Stomach (tissue), 9 donors: ENCODE data around the gene HOXD8. TPM values are rescaled to one million over a fixed set of nuclear protein-coding genes. Genes with fewer than 3 reads are reported as not detected.

Source experiments
- DNase-seq, 2 donors: peaks; one replicate each; pipeline versions ENCODE4 v3.0.0 to v3.0.0-alpha.2; 2013 to 2019
- H3K27ac ChIP-seq, 5 donors: fragments of 200-600 bp in 4 of 5; sonication (generic) in 4 of 5; one replicate each; pipeline ENCODE4 v1.5.1; 2013 to 2019; ENCODE audit warnings: mild to moderate bottlenecking in 1 of 5, moderate library complexity in 1 of 5
- H3K27me3 ChIP-seq, 3 donors: fragments of 200-600 bp; sonication (generic); one replicate each; pipeline ENCODE4 v1.5.1; 2017 to 2019; ENCODE audit warnings: mixed run types in 1 of 3
- H3K36me3 ChIP-seq, 4 donors: fragments of 200-600 bp; sonication (generic); 1 replicate in 3 of 4; 2 replicates in 1 of 4; pipeline ENCODE4 v1.5.1; 2016 to 2019
- H3K4me1 ChIP-seq, 4 donors: fragments of 200-600 bp; sonication (generic); one replicate each; pipeline ENCODE4 v1.5.1; 2016 to 2019
- H3K4me3 ChIP-seq, 4 donors: fragments of 200-600 bp; sonication (generic) in 3 of 4; one replicate each; pipeline ENCODE4 v1.5.1; 2016 to 2019; ENCODE audit warnings: mild to moderate bottlenecking in 1 of 4
- H3K9me3 ChIP-seq, 4 donors: fragments of 200-600 bp; sonication (generic); one replicate each; pipeline ENCODE4 v1.5.1; 2016 to 2019
- CTCF ChIP-seq, 7 experiments: fragments of 450-650 bp in 4 of 7; fragments of 200-600 bp in 3 of 7; sonication (generic) in 3 of 7; IDR thresholded peaks; one replicate each; pipeline ENCODE4 v1.5.1; 2016 to 2019; ENCODE audit warnings: antibody characterized with exemption in 7 of 7, control low read depth in 2 of 7, mild to moderate bottlenecking in 1 of 7
- EP300 ChIP-seq: sonication (generic); formaldehyde crosslinking; IDR thresholded peaks from one replicate; pipeline ENCODE4 v1.6.1; 2017; ENCODE audit warnings: antibody characterized with exemption
- POLR2A ChIP-seq, 4 donors: fragments of 450-650 bp; IDR thresholded peaks; one replicate each; pipeline ENCODE4 v1.6.1; 2016; ENCODE audit warnings: antibody characterized with exemption in 4 of 4, control low read depth in 2 of 4, mild to moderate bottlenecking in 1 of 4, moderate library complexity in 1 of 4
- POLR2AphosphoS5 ChIP-seq, 3 donors: sonication (generic); formaldehyde crosslinking; IDR thresholded peaks; one replicate each; pipeline ENCODE4 v1.6.1; 2016; ENCODE audit warnings: antibody characterized with exemption in 3 of 3
- WGBS, 5 donors: extraction: QIAGEN DNeasy Blood & Tissue Kit in 3 of 5; methylation state at CpG; one replicate each; pipeline versions ENCODE4 v1.1.5 to v1.1.7; 2013 to 2018; 5-methylcytosine and 5-hydroxymethylcytosine counted together
- intact Hi-C: fragments of 100-400 bp; cut with DNase I; formaldehyde crosslinking; loops from one replicate; pipeline ENCODE4 v1.15.1; 2023; ENCODE audit warnings: low total_unique reads
- polyA plus RNA-seq, 3 donors: library from polyadenylated mRNA; stranded (reverse); fragments of 200-250 nt; gene quantifications; one replicate each; pipeline ENCODE4 v1.2.3, GENCODE V29; 2013
- total RNA-seq, 5 donors: library from RNA; depleted of rRNA; stranded (reverse); fragments of >200 nt; gene quantifications; one replicate each; pipeline versions ENCODE4 v1.1.0 to v1.2.3, GENCODE V29; 2014 to 2016
- donor health status: healthy with polysubstance abuse.
- donor health status: Bipolar disorder and iron deficiency.
- donor health status: healthy.

Gene HOXD8
- total and polyA plus RNA-seq, 8 donors: 0.58 to 15.9 (median 1.8) TPM; not detected in 2

DNA sequence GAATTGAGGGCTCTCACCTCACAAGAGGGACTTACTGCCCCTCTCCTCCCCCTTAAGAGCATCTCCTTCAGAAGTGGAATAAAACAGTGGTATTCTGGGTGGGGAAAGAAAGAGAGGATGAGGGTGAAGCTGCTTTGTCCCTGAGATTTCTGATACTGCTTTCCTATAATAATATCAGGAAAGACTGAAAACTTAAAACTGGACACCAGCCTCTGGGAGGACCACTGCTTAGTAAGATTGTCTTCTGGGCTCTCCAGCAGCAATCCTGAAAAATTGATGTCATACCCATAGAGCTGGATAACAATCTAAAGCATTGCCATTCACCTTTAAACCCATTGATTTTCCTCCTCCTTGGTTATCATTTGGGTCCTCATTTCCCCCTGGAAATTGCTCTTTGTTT is 17.1 kb downstream of the HOXD8 start:
- no peak for TF ChIP-seq POLR2AphosphoS5 (IDR thresholded peaks at IDR 0.05)
- Histone ChIP-seq H3K36me3 (no peaks in the 10 kb centered on the region), H3K27ac (no peak overlapping the region), H3K4me1 (peaks cover 0 to 11% (median 1%) of the 10 kb centered on the region in 4 donors), H3K9me3 (no peaks in the 10 kb centered on the region), H3K4me3 (no peak overlapping the region), H3K27me3 (peaks cover 14 to 99% (median 88%) of the 10 kb centered on the region in 3 donors)
- DNase-seq: no peak
- intact Hi-C loops: no loop called here

- H3K27me3 ChIP-seq: peaks cover 20 to 99% (median 90%) of the 10 kb centered on the region in 3 donors
- DNase-seq: peak in 1 of 2 donors; percentile 13
- TF ChIP-seq EP300 (no peak), CTCF (IDR thresholded peaks at IDR 0.05) (no peak), POLR2A (IDR thresholded peaks at IDR 0.05) (no peak), POLR2AphosphoS5 (IDR thresholded peaks at IDR 0.05) (no peak)
- H3K4me1 ChIP-seq: peaks cover 0 to 17% (median 5%) of the 10 kb centered on the region in 4 donors
- no peaks in the 10 kb centered on the region for H3K36me3 ChIP-seq
- H3K27ac ChIP-seq: no peak overlapping the region
- WGBS, 5 donors: 15 to 25% (median 23%) methylated on average over 31 to 32 of the region's 32 CpGs
- no peak overlapping the region for H3K4me3 ChIP-seq
- intact Hi-C loops: no loop called here
- no peaks in the 10 kb centered on the region for H3K9me3 ChIP-seq
These were observed 17.8 kb downstream of the HOXD8 start for GRCh38 chr2:176147210-176147799.

DNA sequence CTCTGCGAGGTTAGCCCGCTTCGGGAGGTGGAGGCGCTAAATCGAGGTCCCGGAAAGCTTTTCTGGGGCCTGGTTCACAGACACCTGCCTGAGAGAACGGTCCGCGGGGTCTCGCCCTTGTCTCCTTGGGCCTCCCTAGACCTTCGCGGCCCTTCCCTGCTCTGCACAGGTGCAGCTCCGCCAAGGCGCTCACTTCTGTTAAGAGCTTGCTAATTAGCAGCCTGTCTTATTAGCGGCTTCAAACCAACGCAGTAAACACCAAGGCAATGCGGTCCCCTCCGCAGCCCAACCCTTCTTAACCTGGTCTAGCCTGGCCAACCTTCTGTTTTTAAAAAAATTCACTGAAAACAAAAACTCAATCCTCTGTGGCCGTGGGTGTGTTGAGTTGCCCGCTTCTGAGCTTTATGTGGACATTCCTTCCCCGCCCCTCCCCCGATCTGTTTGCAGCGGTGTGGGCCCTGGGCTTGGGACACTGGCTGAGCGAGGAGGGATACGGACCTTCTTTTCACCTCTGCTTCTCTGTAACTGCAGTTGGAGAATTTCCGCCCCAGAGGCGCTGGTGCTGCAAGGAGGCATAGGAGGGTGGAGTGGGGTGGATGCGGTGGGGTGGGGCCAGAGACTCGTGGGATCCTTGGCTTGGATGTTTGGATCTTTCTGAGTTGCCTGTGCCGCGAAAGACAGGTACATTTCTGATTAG is 18.4 kb downstream of the HOXD8 start:
- intact Hi-C loops: no loop called here
- DNase-seq: peak in 1 of 2 donors; percentile 22
- H3K4me1 ChIP-seq: peaks cover 0 to 22% (median 9%) of the 10 kb centered on the region in 4 donors
- H3K27ac ChIP-seq: no peak overlapping the region
- TF ChIP-seq POLR2A (IDR thresholded peaks at IDR 0.05) (no peak), EP300 (no peak), CTCF (IDR thresholded peaks at IDR 0.05) (no peak), POLR2AphosphoS5 (IDR thresholded peaks at IDR 0.05) (no peak)
- H3K36me3 ChIP-seq: no peaks in the 10 kb centered on the region
- WGBS, 5 donors: 11 to 22% (median 15%) methylated on average over 28 to 31 of the region's 31 CpGs
- H3K9me3 ChIP-seq: no peaks in the 10 kb centered on the region
- no peak overlapping the region for H3K4me3 ChIP-seq
- peaks cover 26 to 99% (median 90%) of the 10 kb centered on the region in 3 donors for H3K27me3 ChIP-seq

GRCh38 chr2:176148751-176149421 is 19.4 kb downstream of the HOXD8 start:
- H3K27ac ChIP-seq: no peak overlapping the region
- H3K4me1 ChIP-seq: peaks cover 0 to 22% (median 9%) of the 10 kb centered on the region in 4 donors
- H3K4me3 ChIP-seq: no peak overlapping the region
- no peak for TF ChIP-seq EP300
- no peak for TF ChIP-seq POLR2A (IDR thresholded peaks at IDR 0.05)
- no peak for TF ChIP-seq POLR2AphosphoS5 (IDR thresholded peaks at IDR 0.05)
- no peak for TF ChIP-seq CTCF (IDR thresholded peaks at IDR 0.05)
- H3K9me3 ChIP-seq: no peaks in the 10 kb centered on the region
- DNase-seq: peak in 1 of 2 donors; percentile 13
- peaks cover 27 to 99% (median 91%) of the 10 kb centered on the region in 3 donors for H3K27me3 ChIP-seq
- WGBS, 5 donors: 15 to 35% (median 20%) methylated on average over 10 to 11 of the region's 11 CpGs
- no peaks in the 10 kb centered on the region for H3K36me3 ChIP-seq
- intact Hi-C loops: no loop called here
